HepG2 (cell line): ENCODE results near the gene APOL4. TPM values are rescaled to one million over a fixed set of nuclear protein-coding genes. Genes with fewer than 3 reads are reported as not detected.
"Not testable (repeated sequence)": the region's sequence is repeated elsewhere in the genome, so short reads cannot be mapped to it uniquely, and the experiment has no call there.

Source experiments
- BRD4 ChIP-seq: sonication (generic); formaldehyde crosslinking; IDR thresholded peaks from 2 replicates; pipeline ENCODE4 v1.4.0; 2020; ENCODE audit warnings: missing genetic modification reagents
- CREB1 ChIP-seq, 2 experiments: fragments of 450-650 bp in 1 of 2; IDR thresholded peaks; 2 replicates each; pipeline ENCODE4 v1.6.1; 2016 to 2017; ENCODE audit warnings: control low read depth in 1 of 2, mild to moderate bottlenecking in 1 of 2, missing compliant biosample characterization in 1 of 2, missing genetic modification characterization in 1 of 2
- ETV5 ChIP-seq: IDR thresholded peaks from 2 replicates; pipeline ENCODE4 v1.6.1; 2018; ENCODE audit warnings: missing biosample characterization, missing genetic modification reagents, inconsistent platforms, borderline replicate concordance
- KDM3A ChIP-seq: IDR thresholded peaks from 2 replicates; pipeline ENCODE4 v1.6.1; 2018; ENCODE audit warnings: low read depth, missing compliant biosample characterization
- KDM5B ChIP-seq: sonication (generic); formaldehyde crosslinking; IDR thresholded peaks from 2 replicates; pipeline ENCODE4 v1.4.0; 2020; ENCODE audit warnings: missing genetic modification reagents, mild to moderate bottlenecking, borderline replicate concordance
- KDM6A ChIP-seq: IDR thresholded peaks from 2 replicates; pipeline ENCODE4 v1.6.1; 2016; ENCODE audit warnings: low read depth
- MEF2D ChIP-seq: sonication (generic); formaldehyde crosslinking; IDR thresholded peaks from 2 replicates; pipeline ENCODE4 v1.5.1; 2020; ENCODE audit warnings: mild to moderate bottlenecking, missing genetic modification reagents
- MEIS2 ChIP-seq: sonication (generic); formaldehyde crosslinking; IDR thresholded peaks from 2 replicates; pipeline ENCODE4 v1.9.0; 2021; ENCODE audit warnings: mild to moderate bottlenecking, missing genetic modification reagents
- MYC ChIP-seq: sonication (generic); formaldehyde crosslinking; IDR thresholded peaks from 2 replicates; pipeline ENCODE4 v1.9.0; 2021; ENCODE audit warnings: missing genetic modification reagents, borderline replicate concordance
- NFIC ChIP-seq: IDR thresholded peaks from 2 replicates; pipeline ENCODE4 v1.6.1; 2012; ENCODE audit warnings: mild to moderate bottlenecking, low read length, inconsistent platforms
- NONO ChIP-seq, 2 experiments: fragments of 450-650 bp in 1 of 2; sonication (generic) in 1 of 2; formaldehyde crosslinking in 1 of 2; IDR thresholded peaks in 1 of 2; conservative IDR thresholded peaks in 1 of 2; 2 replicates each; pipeline versions ENCODE4 v1.6.1 to v1.8.0; 2017 to 2022; ENCODE audit warnings: mild to moderate bottlenecking in 1 of 2, missing genetic modification reagents in 1 of 2, moderate library complexity in 1 of 2
- PHF20 ChIP-seq: sonication (generic); formaldehyde crosslinking; IDR thresholded peaks from 2 replicates; pipeline ENCODE4 v1.5.0; 2020; ENCODE audit warnings: mild to moderate bottlenecking, missing genetic modification reagents
- PHF8 ChIP-seq: sonication (generic); formaldehyde crosslinking; IDR thresholded peaks from 2 replicates; pipeline ENCODE4 v1.5.0; 2020; ENCODE audit warnings: missing genetic modification reagents
- ZNF264 ChIP-seq: sonication (generic); formaldehyde crosslinking; IDR thresholded peaks from 2 replicates; pipeline ENCODE4 v1.4.0; 2020; ENCODE audit warnings: missing genetic modification reagents
- ZNF414 ChIP-seq: sonication (generic); formaldehyde crosslinking; IDR thresholded peaks from 2 replicates; pipeline ENCODE4 v1.5.0; 2020; ENCODE audit warnings: missing genetic modification reagents
- ZNF556 ChIP-seq: sonication (generic); formaldehyde crosslinking; IDR thresholded peaks from 2 replicates; pipeline ENCODE4 v1.4.0; 2020; ENCODE audit warnings: mild to moderate bottlenecking, missing genetic modification reagents, borderline replicate concordance
- polyA plus RNA-seq, 8 experiments: library from polyadenylated mRNA; depleted of rRNA in 3 of 8; stranded (reverse) in 7 of 8; unstranded in 1 of 8; fragments of >200 nt; fragmentation: Illumina TruSeq in 4 of 8; extraction: Trizol in 4 of 8; gene quantifications; 2 replicates each; pipeline versions ENCODE4 v1.2.1 to v1.2.3, GENCODE V29; 2011 to 2016; ENCODE audit warnings: low read depth in 4 of 8, missing spikeins in 1 of 8, mixed read lengths in 1 of 8; ENCODE audit not compliant: insufficient read depth in 1 of 8
- total RNA-seq, 5 experiments: library from RNA; depleted of rRNA; stranded (reverse); fragments of >200 nt; fragmentation: Illumina TruSeq; extraction: Trizol; gene quantifications; 2 replicates each; pipeline ENCODE4 v1.2.3, GENCODE V29; 2016; ENCODE audit warnings: low read depth in 1 of 5
- TF ChIP-seq, protein P1 (sequence below): sonication (generic); formaldehyde crosslinking; IDR thresholded peaks from 2 replicates; pipeline ENCODE4 v1.8.1; 2022; ENCODE audit warnings: low read depth, mild to moderate bottlenecking, missing genetic modification reagents
- TF ChIP-seq, protein P2 (sequence below): sonication (generic); formaldehyde crosslinking; IDR thresholded peaks from 2 replicates; pipeline ENCODE4 v1.4.0; 2020; ENCODE audit warnings: missing genetic modification reagents, borderline replicate concordance

APOL4 gene
- total and polyA plus RNA-seq, 2 of the 13 experiments (the other 11 are each of a cell fraction or from before 2014, with no cell fraction given): 0.77 to 2.8 TPM

DNA sequence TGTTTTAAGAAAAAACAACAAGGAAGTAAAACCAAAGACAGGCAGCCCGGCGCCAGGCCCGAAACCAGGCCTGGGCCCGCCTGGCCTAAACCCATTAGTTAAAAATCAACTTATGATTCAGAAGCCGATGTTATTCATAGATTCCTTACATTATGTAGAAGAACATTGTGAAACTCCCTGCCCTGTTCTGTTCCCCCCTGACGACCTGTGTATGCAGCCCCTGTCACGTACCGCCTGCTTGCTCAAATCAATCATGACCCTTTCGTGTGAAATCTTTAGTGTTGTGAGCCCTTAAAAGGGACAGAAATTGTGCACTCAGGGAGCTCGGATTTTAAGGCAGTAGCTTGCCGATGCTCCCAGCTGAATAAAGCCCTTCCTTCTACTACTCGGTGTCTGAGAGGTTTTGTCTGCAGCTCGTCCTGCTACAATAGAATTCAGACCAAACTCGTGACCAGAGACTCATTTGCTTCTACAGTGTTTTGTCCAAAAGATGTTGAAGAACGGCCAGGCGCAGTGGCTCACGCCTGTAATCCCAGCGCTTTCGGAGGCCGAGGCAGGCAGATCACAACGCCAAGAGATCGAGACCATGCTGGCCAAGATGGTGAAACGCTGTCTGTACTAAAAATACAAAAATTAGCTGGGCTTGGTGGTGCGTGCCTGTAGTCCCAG lies 48.8 kb upstream of the APOL4 start (continued):
- TF ChIP-seq MEIS2 (CRISPR knock-in tag) (peak; percentile 92), KDM6A (CRISPR knock-in tag) (peak; percentile 44; the same call in 1 of the 2 replicates), PHF20 (CRISPR knock-in tag) (0 out of 2 replicates have a peak, but pooled peaks have one; percentile 19), CREB1 (CRISPR knock-in tag; IDR thresholded peaks at IDR 0.05) (0 out of 2 replicates have a peak, but pooled peaks have one; percentile 18), KDM5B (peak; percentile 39; the same call in 1 of the 2 replicates), ETV5 (peak; percentile 60; the same call in 1 of the 2 replicates), PHF8 (CRISPR knock-in tag) (peak; percentile 53), NFIC (peak; percentile 42; the same call in 1 of the 2 replicates), NONO (CRISPR knock-in tag; conservative IDR thresholded peaks at IDR 0.05) (peak; percentile 67; the same call in 1 of the 2 replicates), ZNF264 (CRISPR knock-in tag) (peak; percentile 73), ZNF414 (CRISPR knock-in tag) (0 out of 2 replicates have a peak, but pooled peaks have one; percentile 63), BRD4 (peak; percentile 77; the same call in 1 of the 2 replicates), KDM3A (CRISPR knock-in tag) (0 out of 2 replicates have a peak, but pooled peaks have one; percentile 48), MEF2D (peak; percentile 89), ZNF556 (peak; percentile 28; the same call in 1 of the 2 replicates), MYC (CRISPR knock-in tag) (peak; percentile 38; the same call in 1 of the 2 replicates)
- not testable (repeated sequence) for TF ChIP-seq CREB1, NONO (IDR thresholded peaks at IDR 0.05)
- TF ChIP-seq, protein P1, sequence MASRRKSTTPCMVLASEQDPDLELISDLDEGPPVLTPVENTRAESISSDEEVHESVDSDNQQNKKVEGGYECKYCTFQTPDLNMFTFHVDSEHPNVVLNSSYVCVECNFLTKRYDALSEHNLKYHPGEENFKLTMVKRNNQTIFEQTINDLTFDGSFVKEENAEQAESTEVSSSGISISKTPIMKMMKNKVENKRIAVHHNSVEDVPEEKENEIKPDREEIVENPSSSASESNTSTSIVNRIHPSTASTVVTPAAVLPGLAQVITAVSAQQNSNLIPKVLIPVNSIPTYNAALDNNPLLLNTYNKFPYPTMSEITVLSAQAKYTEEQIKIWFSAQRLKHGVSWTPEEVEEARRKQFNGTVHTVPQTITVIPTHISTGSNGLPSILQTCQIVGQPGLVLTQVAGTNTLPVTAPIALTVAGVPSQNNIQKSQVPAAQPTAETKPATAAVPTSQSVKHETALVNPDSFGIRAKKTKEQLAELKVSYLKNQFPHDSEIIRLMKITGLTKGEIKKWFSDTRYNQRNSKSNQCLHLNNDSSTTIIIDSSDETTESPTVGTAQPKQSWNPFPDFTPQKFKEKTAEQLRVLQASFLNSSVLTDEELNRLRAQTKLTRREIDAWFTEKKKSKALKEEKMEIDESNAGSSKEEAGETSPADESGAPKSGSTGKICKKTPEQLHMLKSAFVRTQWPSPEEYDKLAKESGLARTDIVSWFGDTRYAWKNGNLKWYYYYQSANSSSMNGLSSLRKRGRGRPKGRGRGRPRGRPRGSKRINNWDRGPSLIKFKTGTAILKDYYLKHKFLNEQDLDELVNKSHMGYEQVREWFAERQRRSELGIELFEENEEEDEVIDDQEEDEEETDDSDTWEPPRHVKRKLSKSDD (CRISPR knock-in tag): peak; percentile 48; the same call in 1 of the 2 replicates
- TF ChIP-seq, protein P2, sequence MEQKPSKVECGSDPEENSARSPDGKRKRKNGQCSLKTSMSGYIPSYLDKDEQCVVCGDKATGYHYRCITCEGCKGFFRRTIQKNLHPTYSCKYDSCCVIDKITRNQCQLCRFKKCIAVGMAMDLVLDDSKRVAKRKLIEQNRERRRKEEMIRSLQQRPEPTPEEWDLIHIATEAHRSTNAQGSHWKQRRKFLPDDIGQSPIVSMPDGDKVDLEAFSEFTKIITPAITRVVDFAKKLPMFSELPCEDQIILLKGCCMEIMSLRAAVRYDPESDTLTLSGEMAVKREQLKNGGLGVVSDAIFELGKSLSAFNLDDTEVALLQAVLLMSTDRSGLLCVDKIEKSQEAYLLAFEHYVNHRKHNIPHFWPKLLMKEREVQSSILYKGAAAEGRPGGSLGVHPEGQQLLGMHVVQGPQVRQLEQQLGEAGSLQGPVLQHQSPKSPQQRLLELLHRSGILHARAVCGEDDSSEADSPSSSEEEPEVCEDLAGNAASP (CRISPR knock-in tag): peak; percentile 57; the same call in 1 of the 2 replicates
